Activated T-helper 1 cell treated with anti-CD3 and anti-CD28 coated beads, Interleukin-12 subunit alpha, Interleukin-12 subunit beta, Interleukin-2, Interleukin-4 antibody, amounts not matched to agents 30 ng/mL and 10 ng/mL and 1 ng/mL, durations not matched to agents 14 hours and 24 hours and 36 hours (primary cell): Measurements from ENCODE around the gene VPS8. TPM values are rescaled to one million over a fixed set of nuclear protein-coding genes. Genes with fewer than 3 reads are reported as not detected.

Experiments
- DNase-seq: peaks from one replicate; pipeline ENCODE4 v3.0.0; 2021; ENCODE audit warnings: low spot score
- H3K27ac Mint-ChIP-seq: one replicate; pipeline ENCODE4 v1.8.0; 2021; ENCODE audit warnings: mild to moderate bottlenecking, mixed read lengths
- H3K27me3 Mint-ChIP-seq: one replicate; pipeline ENCODE4 v1.8.0; 2022; ENCODE audit warnings: mild to moderate bottlenecking, moderate library complexity, mixed read lengths; ENCODE audit not compliant: insufficient read depth
- H3K36me3 Mint-ChIP-seq: one replicate; pipeline ENCODE4 v1.8.0; 2021; ENCODE audit warnings: low read depth, mixed read lengths
- H3K4me1 Mint-ChIP-seq: one replicate; pipeline ENCODE4 v1.8.0; 2021; ENCODE audit warnings: low read depth, mixed read lengths
- H3K4me3 Mint-ChIP-seq: one replicate; pipeline ENCODE4 v1.8.0; 2021; ENCODE audit warnings: mild to moderate bottlenecking, moderate library complexity, mixed read lengths
- H3K9me3 Mint-ChIP-seq: one replicate; pipeline ENCODE4 v1.8.0; 2021; ENCODE audit warnings: mixed read lengths
- intact Hi-C: fragments of 100-400 bp; cut with micrococcal nuclease; formaldehyde crosslinking; loops from one replicate; pipeline ENCODE4 v1.15.1; 2024
- total RNA-seq: library from RNA; stranded (reverse); gene quantifications from 2 replicates; pipeline ENCODE4 v1.2.3, GENCODE V29; 2022

VPS8 gene
- 37.8 and 40.3 TPM in 2 replicates for total RNA-seq

- Mint-ChIP-seq H3K4me3 (peak within 1 kb of the TSS; percentile 94), H3K9me3 (no peaks in the 10 kb centered on the region), H3K27ac (peak within 1 kb of the TSS; percentile 95), H3K27me3 (peaks cover 4% of the 10 kb centered on the region), H3K4me1 (peaks cover 74% of the 10 kb centered on the region), H3K36me3 (peaks cover 9% of the 10 kb centered on the region)
- peak; percentile 96 for DNase-seq
- intact Hi-C loops: loop anchor here (1.0 to 10.0 kb wide), 11 partner anchors 99 to 1963 kb away; partner anchors contain the start of genes ABCC5, ALG3, EEF1AKMT4 and EPHB3
Measured at GRCh38 chr3:184811999-184812661, at the start of gene VPS8. Gene VPS8 (plus strand): TSS chr3:184812166. CDS start chr3:184824633, 12,467 bp downstream.

GRCh38 chr3:184764191-184764590 lies 47.8 kb upstream of the VPS8 start:
- intact Hi-C loops: no loop called here
- Mint-ChIP-seq H3K9me3 (no peaks in the 10 kb centered on the region), H3K27me3 (peaks cover 2% of the 10 kb centered on the region), H3K36me3 (no peaks in the 10 kb centered on the region), H3K4me1 (peaks cover 5% of the 10 kb centered on the region), H3K4me3 (no peak overlapping the region), H3K27ac (no peak overlapping the region)
- DNase-seq: no peak

GRCh38 chr3:184765047-184765729 lies 46.8 kb upstream of the VPS8 start:
- no peaks in the 10 kb centered on the region for H3K9me3 Mint-ChIP-seq
- intact Hi-C loops: no loop called here
- H3K4me1 Mint-ChIP-seq: peaks cover 5% of the 10 kb centered on the region

GRCh38 chr3:184765730-184766074 lies 46.3 kb upstream of the VPS8 start:
- DNase-seq: no peak
- peaks cover 5% of the 10 kb centered on the region for H3K4me1 Mint-ChIP-seq
- H3K36me3 Mint-ChIP-seq: no peaks in the 10 kb centered on the region
- peaks cover 2% of the 10 kb centered on the region for H3K27me3 Mint-ChIP-seq
- H3K4me3 Mint-ChIP-seq: no peak overlapping the region
- H3K9me3 Mint-ChIP-seq: no peaks in the 10 kb centered on the region
- intact Hi-C loops: no loop called here
- H3K27ac Mint-ChIP-seq: no peak overlapping the region

More at GRCh38 chr3:184765047-184765729, 46.8 kb upstream of the VPS8 start:
- DNase-seq: no peak
- Mint-ChIP-seq H3K36me3 (no peaks in the 10 kb centered on the region), H3K27me3 (peaks cover 2% of the 10 kb centered on the region), H3K27ac (no peak overlapping the region), H3K4me3 (no peak overlapping the region)

GRCh38 chr3:184766555-184767261 lies 45.3 kb upstream of the VPS8 start:
- H3K9me3 Mint-ChIP-seq: no peaks in the 10 kb centered on the region
- H3K27ac Mint-ChIP-seq: no peak overlapping the region
- no peak for DNase-seq
- H3K36me3 Mint-ChIP-seq: no peaks in the 10 kb centered on the region
- H3K4me1 Mint-ChIP-seq: peaks cover 5% of the 10 kb centered on the region
- intact Hi-C loops: no loop called here
- H3K27me3 Mint-ChIP-seq: peaks cover 2% of the 10 kb centered on the region
- no peak overlapping the region for H3K4me3 Mint-ChIP-seq

- Mint-ChIP-seq H3K27me3 (peaks cover 2% of the 10 kb centered on the region), H3K4me3 (no peak overlapping the region)
- intact Hi-C loops: no loop called here
Measured at GRCh38 chr3:184767377-184767776, 44.6 kb upstream of the VPS8 start.

GRCh38 chr3:184769382-184770170 lies 42.4 kb upstream of the VPS8 start:
- Mint-ChIP-seq H3K27me3 (peaks cover 2% of the 10 kb centered on the region), H3K4me1 (peaks cover 5% of the 10 kb centered on the region), H3K4me3 (no peak overlapping the region), H3K27ac (no peak overlapping the region), H3K36me3 (no peaks in the 10 kb centered on the region), H3K9me3 (no peaks in the 10 kb centered on the region)
- no peak for DNase-seq
- intact Hi-C loops: no loop called here

More at GRCh38 chr3:184767377-184767776, 44.6 kb upstream of the VPS8 start:
- H3K4me1 Mint-ChIP-seq: peaks cover 5% of the 10 kb centered on the region
- no peak overlapping the region for H3K27ac Mint-ChIP-seq
- DNase-seq: no peak
- H3K9me3 Mint-ChIP-seq: no peaks in the 10 kb centered on the region
- H3K36me3 Mint-ChIP-seq: no peaks in the 10 kb centered on the region

GRCh38 chr3:184770541-184770940 lies 41.4 kb upstream of the VPS8 start:
- Mint-ChIP-seq H3K27me3 (peaks cover 5% of the 10 kb centered on the region), H3K4me1 (peaks cover 5% of the 10 kb centered on the region), H3K36me3 (no peaks in the 10 kb centered on the region), H3K4me3 (no peak overlapping the region), H3K9me3 (no peaks in the 10 kb centered on the region), H3K27ac (no peak overlapping the region)
- intact Hi-C loops: no loop called here
- DNase-seq: no peak

GRCh38 chr3:184771301-184772127 lies 40.5 kb upstream of the VPS8 start:
- peaks cover 2% of the 10 kb centered on the region for H3K4me1 Mint-ChIP-seq
- H3K36me3 Mint-ChIP-seq: no peaks in the 10 kb centered on the region
- peaks cover 7% of the 10 kb centered on the region for H3K27me3 Mint-ChIP-seq
- H3K4me3 Mint-ChIP-seq: no peak overlapping the region
- intact Hi-C loops: no loop called here
- DNase-seq: no peak
- no peak overlapping the region for H3K27ac Mint-ChIP-seq
- H3K9me3 Mint-ChIP-seq: no peaks in the 10 kb centered on the region

GRCh38 chr3:184772667-184773272 lies 39.2 kb upstream of the VPS8 start:
- DNase-seq: no peak
- intact Hi-C loops: no loop called here
- Mint-ChIP-seq H3K36me3 (no peaks in the 10 kb centered on the region), H3K27me3 (peaks cover 11% of the 10 kb centered on the region), H3K27ac (no peak overlapping the region), H3K4me1 (no peaks in the 10 kb centered on the region), H3K4me3 (no peak overlapping the region), H3K9me3 (no peaks in the 10 kb centered on the region)

- intact Hi-C loops: no loop called here
- H3K27ac Mint-ChIP-seq: no peak overlapping the region
- no peaks in the 10 kb centered on the region for H3K9me3 Mint-ChIP-seq
- no peaks in the 10 kb centered on the region for H3K4me1 Mint-ChIP-seq
- H3K36me3 Mint-ChIP-seq: no peaks in the 10 kb centered on the region
- peaks cover 14% of the 10 kb centered on the region for H3K27me3 Mint-ChIP-seq
- no peak for DNase-seq
- no peak overlapping the region for H3K4me3 Mint-ChIP-seq
Measured at GRCh38 chr3:184773283-184774186, 38.4 kb upstream of the VPS8 start.
